ENCODE data around the gene KIFC3.
A peak's percentile ranks its signal among the peaks of the same experiment; 100 is the strongest.
"Not testable (repeated sequence)": the region's sequence is repeated elsewhere in the genome, so short reads cannot be mapped to it uniquely, and the experiment has no call there.

KIFC3 gene

DNA sequence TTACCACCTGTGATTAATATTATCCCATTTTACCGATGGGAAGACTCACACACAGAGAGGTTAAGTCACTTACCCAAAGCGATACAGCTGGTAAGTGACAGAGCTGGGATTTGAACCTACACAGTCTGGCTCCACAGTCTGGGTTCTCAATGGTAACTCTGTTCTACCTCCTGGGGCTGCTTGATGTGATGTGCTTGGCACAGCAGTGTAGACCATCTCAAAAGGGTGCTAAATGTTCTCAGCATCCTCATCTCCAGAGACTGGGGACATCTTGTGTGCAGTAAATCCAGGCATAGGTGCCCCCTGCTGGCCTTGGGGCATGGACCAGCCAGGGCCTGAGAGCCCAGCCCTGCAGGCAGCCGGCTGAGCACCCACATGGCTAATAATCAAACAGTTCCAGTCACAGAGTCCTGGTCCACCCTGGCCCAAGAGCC, 82.1 kb downstream of the KIFC3 start:
- no peak overlapping the region for H3K4me2 ChIP-seq (ENCODE audit: low read length)
- no peaks in the 10 kb centered on the region for H3K79me2 ChIP-seq (ENCODE audit: control insufficient read depth, low read length)
- no peaks in the 10 kb centered on the region for H3K9me2 ChIP-seq (replicated peaks; ENCODE audit: control insufficient read depth, low read length)
- no peaks in the 10 kb centered on the region for H3K36me3 ChIP-seq (ENCODE audit: control insufficient read depth, low read length)
- peaks cover 3% of the 10 kb centered on the region; the same call in 1 of the 2 replicates for H3K4me1 ChIP-seq (ENCODE audit: control insufficient read depth, low read length)
- TF ChIP-seq CTCF (IDR thresholded peaks at IDR 0.05; ENCODE audit: low read depth, low read length, poor library complexity, severe bottlenecking) (peak; percentile 56), EZH2phosphoT487 (IDR thresholded peaks at IDR 0.05; ENCODE audit: borderline replicate concordance, low read length) (no peak)
- no peak overlapping the region for H3K4me3 ChIP-seq (ENCODE audit: low read length)
- H4K20me1 ChIP-seq (ENCODE audit: control insufficient read depth, insufficient read depth, low read depth, low read length), result no peaks in the 10 kb centered on the region
- H3K27me3 ChIP-seq (ENCODE audit: control insufficient read depth, low read length), result peaks cover 8% of the 10 kb centered on the region; the same call in 1 of the 2 replicates
- H3K9me3 ChIP-seq (ENCODE audit: control insufficient read depth, insufficient read depth, low read length), result no peaks in the 10 kb centered on the region
- no peak overlapping the region for H3K27ac ChIP-seq (ENCODE audit: low read depth, low read length)
- no peaks in the 10 kb centered on the region for H3F3A ChIP-seq (ENCODE audit: control insufficient read depth, insufficient read depth)

DNA sequence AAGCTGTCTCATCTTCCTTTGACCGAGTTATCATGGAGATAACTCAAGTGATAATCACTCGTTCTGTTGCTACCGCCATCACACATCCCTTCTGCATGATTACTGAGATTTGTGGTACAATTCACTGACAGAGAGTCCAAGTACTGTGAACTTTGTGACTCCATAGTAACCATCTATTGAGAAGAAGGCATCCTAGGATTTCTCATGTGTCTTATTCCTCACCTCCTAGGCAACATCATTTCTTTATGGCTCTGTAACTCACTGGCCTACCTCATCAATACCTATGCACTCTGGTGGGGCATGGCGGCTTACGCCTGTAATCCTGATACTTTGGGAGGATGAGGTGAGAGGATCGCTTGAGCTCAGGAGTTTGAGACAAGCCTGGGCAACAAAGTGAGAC, 88.2 kb downstream of the KIFC3 start:
- H3K27ac ChIP-seq (ENCODE audit: low read depth, low read length), result no peak overlapping the region
- no peaks in the 10 kb centered on the region for H3K4me1 ChIP-seq (ENCODE audit: control insufficient read depth, low read length)
- TF ChIP-seq EZH2phosphoT487 (IDR thresholded peaks at IDR 0.05; ENCODE audit: borderline replicate concordance, low read length) (no peak), CTCF (IDR thresholded peaks at IDR 0.05; ENCODE audit: low read depth, low read length, poor library complexity, severe bottlenecking) (no peak)
- no peaks in the 10 kb centered on the region for H3K9me3 ChIP-seq (ENCODE audit: control insufficient read depth, insufficient read depth, low read length)
- no peaks in the 10 kb centered on the region for H3F3A ChIP-seq (ENCODE audit: control insufficient read depth, insufficient read depth)
- peaks cover 49% of the 10 kb centered on the region for H3K27me3 ChIP-seq (ENCODE audit: control insufficient read depth, low read length)
- no peak overlapping the region for H3K4me2 ChIP-seq (ENCODE audit: low read length)
- H3K4me3 ChIP-seq (ENCODE audit: low read length), result no peak overlapping the region
- no peaks in the 10 kb centered on the region for H3K79me2 ChIP-seq (ENCODE audit: control insufficient read depth, low read length)
- H4K20me1 ChIP-seq (ENCODE audit: control insufficient read depth, insufficient read depth, low read depth, low read length), result no peaks in the 10 kb centered on the region
- H3K9me2 ChIP-seq (replicated peaks; ENCODE audit: control insufficient read depth, low read length), result no peaks in the 10 kb centered on the region
- H3K36me3 ChIP-seq (ENCODE audit: control insufficient read depth, low read length), result no peaks in the 10 kb centered on the region

DNA sequence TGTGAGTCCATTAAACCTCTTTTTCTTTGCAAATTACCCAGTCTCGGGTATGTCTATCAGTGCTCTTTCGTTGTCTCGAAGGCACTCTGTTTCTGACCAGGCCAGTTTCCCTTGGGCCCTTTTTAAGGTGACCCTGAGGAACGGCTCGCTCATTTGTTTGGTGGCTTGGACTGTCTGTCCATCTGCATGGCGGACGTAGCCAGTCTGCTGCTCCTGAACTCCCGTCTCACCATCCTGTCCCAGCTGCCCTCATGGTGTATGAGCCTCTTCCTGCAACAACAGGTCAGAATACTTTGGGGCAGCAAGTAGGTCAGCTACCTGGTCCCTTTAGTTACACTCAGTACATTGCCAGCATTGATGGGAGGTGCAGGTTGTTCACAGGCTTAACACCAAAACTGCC, 88.7 kb downstream of the KIFC3 start:
- Histone ChIP-seq H3K27me3 (ENCODE audit: control insufficient read depth, low read length) (peaks cover 49% of the 10 kb centered on the region), H3K4me3 (ENCODE audit: low read length) (no peak overlapping the region), H3K27ac (ENCODE audit: low read depth, low read length) (no peak overlapping the region), H4K20me1 (ENCODE audit: control insufficient read depth, insufficient read depth, low read depth, low read length) (no peaks in the 10 kb centered on the region), H3K9me3 (ENCODE audit: control insufficient read depth, insufficient read depth, low read length) (no peaks in the 10 kb centered on the region), H3K4me2 (ENCODE audit: low read length) (no peak overlapping the region), H3K4me1 (ENCODE audit: control insufficient read depth, low read length) (no peaks in the 10 kb centered on the region), H3K79me2 (ENCODE audit: control insufficient read depth, low read length) (no peaks in the 10 kb centered on the region), H3K9me2 (replicated peaks; ENCODE audit: control insufficient read depth, low read length) (no peaks in the 10 kb centered on the region), H3K36me3 (ENCODE audit: control insufficient read depth, low read length) (no peaks in the 10 kb centered on the region), H3F3A (ENCODE audit: control insufficient read depth, insufficient read depth) (no peaks in the 10 kb centered on the region)
- TF ChIP-seq EZH2phosphoT487 (IDR thresholded peaks at IDR 0.05; ENCODE audit: borderline replicate concordance, low read length), result no peak
- no peak for TF ChIP-seq CTCF (IDR thresholded peaks at IDR 0.05; ENCODE audit: low read depth, low read length, poor library complexity, severe bottlenecking)

- H3F3A ChIP-seq (ENCODE audit: control insufficient read depth, insufficient read depth); H3K4me1 ChIP-seq (ENCODE audit: control insufficient read depth, low read length); H3K36me3 ChIP-seq (ENCODE audit: control insufficient read depth, low read length); H4K20me1 ChIP-seq (ENCODE audit: control insufficient read depth, insufficient read depth, low read depth, low read length); H3K79me2 ChIP-seq (ENCODE audit: control insufficient read depth, low read length); H3K4me2 ChIP-seq (ENCODE audit: low read length); H3K27ac ChIP-seq (ENCODE audit: low read depth, low read length); H3K4me3 ChIP-seq (ENCODE audit: low read length); H3K9me3 ChIP-seq (ENCODE audit: control insufficient read depth, insufficient read depth, low read length); H3K9me2 ChIP-seq (replicated peaks; ENCODE audit: control insufficient read depth, low read length): not testable (repeated sequence)
- peaks cover 49% of the 10 kb centered on the region for H3K27me3 ChIP-seq (ENCODE audit: control insufficient read depth, low read length)
These were observed 89.7 kb downstream of the KIFC3 start for GRCh38 chr16:57712569-57712968.

All from DOHH2 (cell line).